Stimulated activated CD4-positive, alpha-beta T cell treated with anti-CD3 and anti-CD28 coated beads, Interleukin-12 subunit alpha, Interleukin-12 subunit beta, amount 100 ng/mL, for 4 hours (primary cell): ENCODE results near the gene ATAD2B.
A peak's percentile ranks its signal among the peaks of the same experiment; 100 is the strongest.
"Not testable (repeated sequence)": the region's sequence is repeated elsewhere in the genome, so short reads cannot be mapped to it uniquely, and the experiment has no call there.

Source experiments
- DNase-seq: peaks from one replicate; pipeline ENCODE4 v3.0.0-alpha.2; 2020

The ATAD2B gene

DNA sequence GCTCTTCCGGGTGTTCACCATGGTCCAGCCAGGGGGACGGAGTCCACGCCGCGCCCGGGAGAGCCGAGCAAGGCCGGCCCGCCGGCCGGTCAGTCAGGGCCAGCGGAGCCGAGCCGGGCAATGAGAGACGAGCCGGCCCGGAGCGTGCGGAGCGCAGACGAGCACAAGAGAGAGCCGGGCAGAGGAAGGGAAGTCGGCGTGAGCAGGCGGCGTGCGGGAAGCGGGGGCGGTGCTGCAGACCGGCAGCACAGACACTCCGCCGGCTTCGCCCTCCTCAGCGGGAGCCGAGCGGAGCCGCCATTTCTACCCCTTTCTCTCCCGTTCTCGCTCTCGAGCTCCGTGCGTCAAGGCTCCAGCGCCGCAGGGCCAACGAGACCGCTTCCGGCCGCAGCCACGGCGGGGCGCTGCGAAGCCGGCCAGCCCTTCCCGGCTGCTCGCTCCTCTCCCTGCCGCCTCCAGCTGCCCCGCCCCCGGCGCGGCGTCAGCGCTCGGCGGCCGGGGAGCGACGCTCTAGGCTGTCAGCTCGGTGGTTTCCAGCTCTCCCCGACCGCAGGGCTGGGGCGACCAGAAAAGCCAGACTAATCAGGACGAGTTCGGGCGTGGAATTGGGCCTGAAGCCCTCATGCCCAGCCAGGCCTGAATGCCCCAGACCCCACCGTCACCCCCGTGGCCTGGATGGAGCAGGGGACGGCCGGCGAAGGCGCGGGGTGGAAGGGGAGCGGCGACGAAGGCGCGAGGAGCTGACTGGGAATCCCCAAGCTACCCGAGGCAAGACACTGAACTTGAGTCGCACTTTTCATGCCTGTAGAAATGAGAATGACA lies at the start of gene ATAD2B:
Gene ATAD2B (minus strand): TSS at position 374 of the 822 bp plus-strand sequence. CDS start 353 bp downstream, at position 21.
- DNase-seq = peak; percentile 91

GRCh38 chr2:23967846-23968245 lies 40.9 kb upstream of the ATAD2B start:
- no peak for DNase-seq

DNA sequence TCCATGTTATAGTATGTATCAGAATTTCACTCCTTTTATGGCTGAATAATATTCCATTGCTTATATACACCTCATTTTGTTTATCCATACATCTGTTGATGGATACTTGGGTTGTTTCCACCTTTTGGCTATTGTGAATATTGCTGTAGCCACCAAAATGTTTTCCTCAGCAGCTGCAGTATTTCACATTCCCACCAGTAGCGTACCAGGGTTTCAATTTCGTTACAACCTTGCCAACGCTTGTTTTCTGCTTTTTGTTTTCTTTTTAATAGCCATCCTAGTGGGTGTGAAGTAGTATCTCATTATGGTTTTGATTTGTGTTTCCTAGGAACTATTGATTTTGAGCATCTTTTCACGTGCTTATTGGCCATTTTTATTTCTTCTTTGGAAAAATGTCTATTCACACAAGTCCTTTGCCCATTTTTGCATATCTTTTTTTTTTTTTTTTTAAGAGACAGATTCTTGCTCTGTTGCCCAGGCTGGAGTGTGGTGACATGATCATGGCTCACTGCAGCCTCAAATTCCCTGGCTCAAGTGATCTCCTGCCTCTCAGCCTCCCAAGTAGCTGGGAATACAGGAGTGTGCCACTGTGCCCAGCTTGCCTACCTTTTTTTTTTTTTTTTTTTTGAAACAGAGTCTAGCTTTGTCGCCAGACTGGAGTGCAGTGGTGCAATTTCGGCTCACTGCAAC lies 27.5 kb upstream of the ATAD2B start:
- no peak for DNase-seq

DNA sequence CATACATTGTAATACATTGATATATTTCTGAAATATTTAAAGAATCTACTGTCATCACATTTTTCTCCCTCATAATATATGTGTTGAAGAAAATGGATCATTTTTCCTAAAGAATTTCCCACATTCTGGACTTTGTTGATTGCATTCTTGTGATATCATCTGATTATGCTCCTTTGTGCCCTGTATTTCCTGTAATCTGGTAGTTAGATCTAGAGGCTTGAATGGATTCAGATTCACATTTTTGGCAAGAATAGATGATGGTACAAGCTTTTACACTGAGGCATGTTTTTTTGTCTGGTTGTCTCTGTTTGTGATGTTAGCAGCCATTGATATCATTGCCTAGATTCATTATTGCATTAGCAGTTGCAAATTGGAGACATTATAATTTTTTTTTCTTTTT lies 26.7 kb upstream of the ATAD2B start:
- no peak for DNase-seq

- not testable (repeated sequence) for DNase-seq
Measured at GRCh38 chr2:23952558-23952957, 25.6 kb upstream of the ATAD2B start.

- DNase-seq = no peak
Measured at GRCh38 chr2:23947350-23947749, 20.4 kb upstream of the ATAD2B start.

DNA sequence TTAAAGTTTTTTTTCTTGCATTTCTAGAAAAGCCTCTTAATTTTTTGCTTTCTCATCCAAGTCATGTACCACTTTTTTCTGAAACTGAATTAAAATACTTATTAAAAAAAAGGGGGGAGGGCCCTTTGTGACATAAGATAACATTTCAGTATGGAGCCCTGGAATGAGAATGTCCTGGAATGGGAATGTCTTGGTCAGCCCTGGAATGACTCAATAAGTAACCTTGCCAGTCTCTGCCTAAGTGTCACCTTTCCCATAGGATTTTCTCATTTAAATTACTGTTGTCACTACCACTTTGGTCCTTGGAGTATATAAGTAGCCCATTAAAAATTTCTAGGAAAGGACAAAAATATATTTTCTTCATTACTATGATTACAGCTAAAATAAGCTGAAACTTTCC lies 18.1 kb upstream of the ATAD2B start:
- DNase-seq = no peak

- DNase-seq = no peak
Measured at GRCh38 chr2:23944527-23944926, 17.6 kb upstream of the ATAD2B start.

DNA sequence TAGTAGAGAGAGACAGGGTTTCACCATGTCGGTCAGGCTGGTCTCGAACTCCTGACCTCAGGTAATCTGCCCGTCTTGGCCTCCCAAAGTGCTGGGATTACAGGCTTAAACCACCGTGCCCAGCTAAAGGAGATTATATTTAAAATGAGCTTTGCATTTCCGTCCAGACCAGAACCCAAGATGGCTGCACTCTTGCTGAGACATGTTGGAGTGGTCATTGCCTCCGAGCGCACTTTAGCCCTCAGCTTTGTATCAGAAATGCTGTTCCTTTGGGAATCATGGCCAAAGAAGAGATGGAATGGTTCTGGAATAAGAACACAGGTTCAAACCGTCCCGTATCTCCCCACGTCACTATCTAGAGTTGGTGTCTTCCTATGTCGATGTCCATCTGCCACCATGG lies 16.7 kb upstream of the ATAD2B start:
- no peak for DNase-seq

DNA sequence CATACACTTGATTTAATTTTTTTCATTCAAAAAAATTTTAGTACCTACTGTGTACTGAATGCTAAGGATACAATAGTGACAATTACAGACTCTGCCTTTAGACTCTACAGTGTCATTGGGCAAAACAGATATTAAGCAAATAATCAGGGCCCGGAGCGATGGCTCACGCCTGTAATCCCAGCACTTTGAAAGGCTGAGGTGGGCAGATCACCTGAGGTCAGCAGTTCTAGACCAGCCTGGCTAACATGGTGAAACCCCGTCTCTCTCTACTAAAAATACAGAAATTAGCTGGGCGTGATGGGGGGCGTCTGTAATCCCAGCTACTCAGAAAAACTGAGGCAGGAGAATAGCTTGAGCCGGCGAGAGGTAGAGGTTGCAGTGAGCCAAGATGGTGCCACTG lies 14.7 kb upstream of the ATAD2B start:
- DNase-seq = no peak

- peak; percentile 43 for DNase-seq
Measured at GRCh38 chr2:23940718-23941620, 14.0 kb upstream of the ATAD2B start.

DNA sequence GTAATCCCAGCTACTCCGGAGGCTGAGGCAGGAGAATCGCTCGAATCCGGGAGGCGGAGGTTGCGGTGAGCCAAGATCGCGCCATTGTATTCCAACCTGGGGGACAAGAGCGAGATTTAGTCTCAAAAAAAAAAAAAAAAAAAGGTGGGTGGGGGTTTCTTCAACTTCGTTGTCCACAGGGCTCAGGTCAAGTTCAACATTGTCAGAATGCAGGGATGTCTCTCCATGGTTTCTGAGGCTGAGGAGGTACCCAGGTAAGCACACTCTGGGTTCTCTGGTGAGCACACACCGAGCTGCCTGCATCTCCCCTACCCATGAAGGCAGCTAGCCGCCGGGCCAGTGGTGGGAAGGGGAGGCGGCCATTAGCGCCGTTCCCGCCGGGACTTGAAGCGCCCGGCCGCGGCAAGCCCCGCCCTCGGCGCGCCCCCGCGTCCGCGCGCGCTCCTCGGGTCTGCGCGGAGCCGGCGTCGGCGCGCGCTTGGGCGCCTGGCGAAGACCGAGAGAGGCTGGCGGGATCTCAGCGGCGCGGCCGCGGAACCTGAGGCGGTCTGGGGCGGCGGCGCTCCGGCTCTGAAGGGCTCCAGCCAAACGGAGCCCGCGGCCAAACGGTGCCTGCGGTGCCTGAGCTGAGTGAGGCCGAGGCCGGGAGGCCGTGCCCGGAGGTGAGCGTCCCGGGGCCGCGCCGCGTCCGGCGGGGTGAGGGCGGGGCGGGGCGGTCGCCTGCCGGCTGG lies 13.2 kb upstream of the ATAD2B start, which contains the start of gene UBXN2A:
Gene UBXN2A (plus strand): TSS at position 477 of the 731 bp plus-strand sequence. CDS start 17,852 bp downstream, outside the sequence.
- peak; percentile 67 for DNase-seq

- no peak for DNase-seq
Measured at GRCh38 chr2:23934259-23934658, 7.3 kb upstream of the ATAD2B start.

DNA sequence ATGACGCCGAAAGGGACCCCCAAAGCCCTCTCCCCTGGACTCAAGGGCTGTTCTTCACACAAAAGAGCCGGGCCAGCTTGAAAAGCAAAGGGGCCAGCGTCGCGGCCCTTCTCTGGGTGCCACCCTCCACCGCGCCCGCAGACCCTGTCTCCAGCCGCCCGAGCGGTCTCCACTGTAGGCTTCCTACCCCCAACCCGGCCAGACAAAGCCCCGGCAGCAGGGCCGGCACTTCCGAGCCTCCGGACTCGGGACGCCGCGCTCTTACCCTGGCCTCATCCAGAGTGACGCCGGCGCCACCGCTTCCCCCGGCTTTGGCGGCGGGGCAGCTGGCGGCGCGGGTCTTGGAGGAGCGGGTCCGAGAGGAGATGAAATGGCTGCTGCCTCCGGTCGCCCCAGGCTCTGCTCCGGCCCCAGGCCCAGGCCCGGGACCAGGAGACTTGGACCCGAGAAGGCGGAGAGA lies 603 bp downstream of the ATAD2B start:
- peak; percentile 35 for DNase-seq

GRCh38 chr2:23925702-23926289 lies 1.1 kb downstream of the ATAD2B start:
- DNase-seq = peak; percentile 28

GRCh38 chr2:23924589-23925359 lies 2.1 kb downstream of the ATAD2B start:
- DNase-seq = no peak

GRCh38 chr2:23918837-23919489 lies 8.0 kb downstream of the ATAD2B start:
- DNase-seq = no peak

DNA sequence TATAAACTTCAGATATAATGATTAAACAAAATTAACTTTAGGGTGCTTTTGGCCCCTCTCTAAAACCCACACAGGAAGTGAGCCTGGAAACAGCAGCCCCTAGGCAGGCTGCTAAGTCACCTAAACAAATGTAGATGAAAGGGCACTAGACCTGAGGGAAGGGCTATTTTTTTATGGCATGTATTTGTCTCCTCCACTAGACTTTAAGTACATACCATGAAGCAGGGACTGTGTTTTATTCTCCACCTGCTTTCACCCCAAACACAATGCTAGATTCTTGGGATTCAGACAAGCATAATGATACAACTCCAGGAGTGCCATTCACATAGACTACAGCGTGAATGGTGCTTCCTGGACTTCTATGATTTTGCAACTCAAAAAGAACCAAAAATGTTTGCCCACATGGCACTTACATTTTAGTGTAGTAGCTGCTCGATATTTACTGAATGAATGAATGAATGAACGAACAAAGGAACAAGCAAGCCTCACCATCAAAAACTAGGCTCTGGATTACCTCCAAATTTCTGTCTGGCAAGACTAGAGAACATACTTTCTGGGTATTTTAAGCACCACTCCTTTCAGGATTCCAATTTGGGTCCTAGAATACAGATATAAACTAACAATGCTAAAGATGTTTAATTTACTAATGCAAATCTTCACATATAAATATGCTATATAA lies 10.1 kb downstream of the ATAD2B start:
- no peak for DNase-seq

DNA sequence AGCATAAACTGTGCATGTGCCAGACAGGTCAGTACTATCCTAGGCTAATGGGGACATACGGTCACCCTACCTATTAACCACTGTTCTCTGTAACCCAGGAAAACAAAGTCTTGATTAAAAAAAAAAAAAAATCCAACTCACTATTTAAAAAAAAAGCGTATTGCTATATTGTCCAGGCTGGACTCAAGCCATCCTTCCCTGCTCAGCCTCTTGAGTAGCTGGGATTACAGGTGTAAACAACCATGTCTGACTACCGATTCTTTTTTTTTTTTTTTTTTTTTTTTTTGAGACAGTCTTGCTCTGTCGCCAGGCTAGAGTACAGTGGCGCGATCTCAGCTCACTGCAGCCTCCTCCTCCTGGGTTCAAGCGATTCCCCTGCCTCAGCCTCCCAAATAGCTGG lies 11.6 kb downstream of the ATAD2B start:
- no peak for DNase-seq

DNA sequence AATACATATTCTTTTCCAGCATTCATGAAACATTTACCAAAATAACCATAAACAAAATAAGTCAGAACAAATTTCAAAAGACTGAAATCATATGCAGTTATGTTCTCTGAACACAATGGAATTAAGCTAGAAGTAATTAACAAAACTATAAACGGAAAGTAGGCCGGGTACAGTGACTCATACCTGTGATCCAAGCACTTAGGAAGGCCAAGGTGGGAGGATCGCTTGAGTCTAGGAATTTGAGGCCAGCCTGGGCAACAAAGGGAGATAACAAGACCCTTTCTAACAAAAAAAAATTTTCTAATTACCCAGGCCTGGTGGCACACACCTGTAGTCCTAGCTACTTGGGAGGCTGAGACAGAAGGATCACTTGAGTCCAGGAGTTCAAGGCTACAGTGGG lies 14.9 kb downstream of the ATAD2B start:
- no peak for DNase-seq
